H9 (cell line): ENCODE measurements around the gene TNRC6A. TPM values are rescaled to one million over a fixed set of nuclear protein-coding genes. Genes with fewer than 3 reads are reported as not detected.

Experiments used
- DNase-seq: peaks from one replicate; pipeline ENCODE4 v3.0.0-alpha.2; 2017
- H2AFZ ChIP-seq: one replicate; pipeline ENCODE4 v1.6.1; 2013; ENCODE audit warnings: mild to moderate bottlenecking, low read length, control low read depth, moderate library complexity
- H2AK5ac ChIP-seq: 2 replicates; pipeline ENCODE4 v1.6.1; 2013; ENCODE audit warnings: low read length, control low read depth, mixed read lengths; ENCODE audit not compliant: insufficient read length
- H2BK120ac ChIP-seq: one replicate; pipeline ENCODE4 v1.6.1; 2013; ENCODE audit warnings: low read depth, mild to moderate bottlenecking, low read length, control low read depth, inconsistent platforms; ENCODE audit not compliant: poor library complexity, severe bottlenecking
- H2BK12ac ChIP-seq: 2 replicates; pipeline ENCODE4 v1.6.1; 2013; ENCODE audit warnings: low read length, control low read depth, mixed read lengths, low read depth; ENCODE audit not compliant: insufficient read length
- H2BK15ac ChIP-seq: 2 replicates; pipeline ENCODE4 v1.6.1; 2013; ENCODE audit warnings: low read depth, low read length, control low read depth
- H2BK20ac ChIP-seq: one replicate; pipeline ENCODE4 v1.6.1; 2013; ENCODE audit warnings: low read depth, mild to moderate bottlenecking, low read length, control low read depth, inconsistent platforms; ENCODE audit not compliant: poor library complexity, severe bottlenecking
- H2BK5ac ChIP-seq: 2 replicates; pipeline ENCODE4 v1.6.1; 2013; ENCODE audit warnings: low read length, control low read depth, mixed read lengths; ENCODE audit not compliant: insufficient read length
- H3K14ac ChIP-seq: 2 replicates; pipeline ENCODE4 v1.6.1; 2013; ENCODE audit warnings: low read length, control low read depth; ENCODE audit not compliant: insufficient read depth
- H3K18ac ChIP-seq: 2 replicates; pipeline ENCODE4 v1.6.1; 2013; ENCODE audit warnings: low read depth, mild to moderate bottlenecking, mixed read lengths, low read length, control low read depth; ENCODE audit not compliant: insufficient read length
- H3K23ac ChIP-seq: 2 replicates; pipeline ENCODE4 v1.6.1; 2013; ENCODE audit warnings: low read length, control low read depth, mixed read lengths, low read depth; ENCODE audit not compliant: insufficient read length
- H3K23me2 ChIP-seq: 2 replicates; pipeline ENCODE4 v1.6.1; 2013; ENCODE audit warnings: low read depth, mild to moderate bottlenecking, mixed read lengths, low read length, control low read depth; ENCODE audit not compliant: insufficient read length, poor library complexity, severe bottlenecking
- H3K27ac ChIP-seq: 2 replicates; pipeline ENCODE4 v1.5.1; 2013; ENCODE audit warnings: low read length, control low read depth, mixed read lengths, low read depth; ENCODE audit not compliant: insufficient read length
- H3K27me3 ChIP-seq: 2 replicates; pipeline ENCODE4 v1.6.1; 2013; ENCODE audit warnings: low read length, control low read depth, inconsistent platforms; ENCODE audit not compliant: insufficient read depth
- H3K4ac ChIP-seq: 2 replicates; pipeline ENCODE4 v1.6.1; 2013; ENCODE audit warnings: low read depth, mild to moderate bottlenecking, control low read depth, inconsistent platforms, low read length, moderate library complexity
- H3K4me1 ChIP-seq: 2 replicates; pipeline ENCODE4 v1.6.1; 2013; ENCODE audit warnings: low read length, control low read depth, inconsistent platforms; ENCODE audit not compliant: insufficient read depth
- H3K4me2 ChIP-seq: 2 replicates; pipeline ENCODE4 v1.6.1; 2013; ENCODE audit warnings: low read length, control low read depth, mixed read lengths; ENCODE audit not compliant: insufficient read length, insufficient read depth
- H3K56ac ChIP-seq: 2 replicates; pipeline ENCODE4 v1.6.1; 2013; ENCODE audit warnings: low read depth, mild to moderate bottlenecking, mixed read lengths, low read length, control low read depth; ENCODE audit not compliant: insufficient read length
- H3K79me1 ChIP-seq: 2 replicates; pipeline ENCODE4 v1.6.1; 2013; ENCODE audit warnings: low read depth, mild to moderate bottlenecking, moderate library complexity, low read length, control low read depth, inconsistent platforms; ENCODE audit not compliant: insufficient read depth, poor library complexity, severe bottlenecking
- H3K79me2 ChIP-seq: 2 replicates; pipeline ENCODE4 v1.6.1; 2013; ENCODE audit warnings: low read length, control low read depth, inconsistent platforms; ENCODE audit not compliant: insufficient read depth
- H3K9ac ChIP-seq: 2 replicates; pipeline ENCODE4 v1.6.1; 2013; ENCODE audit warnings: low read length, control low read depth, mixed read lengths; ENCODE audit not compliant: insufficient read length; ENCODE audit errors: extremely low read depth
- H3K9me3 ChIP-seq: one replicate; pipeline ENCODE4 v1.6.1; 2013; ENCODE audit warnings: low read depth, low read length, inconsistent platforms; ENCODE audit not compliant: control insufficient read depth
- H3T11ph ChIP-seq: one replicate; pipeline ENCODE4 v1.6.1; 2013; ENCODE audit warnings: mild to moderate bottlenecking, low read length, control low read depth, inconsistent platforms
- H4K20me1 ChIP-seq: one replicate; pipeline ENCODE4 v1.6.1; 2013; ENCODE audit not compliant: control insufficient read depth, insufficient read length, insufficient read depth
- H4K5ac ChIP-seq: 2 replicates; pipeline ENCODE4 v1.6.1; 2013; ENCODE audit warnings: low read depth, mild to moderate bottlenecking, mixed read lengths, low read length, control low read depth; ENCODE audit not compliant: insufficient read length
- H4K8ac ChIP-seq: replicated peaks from 2 replicates; pipeline ENCODE4 v1.6.1; 2013; ENCODE audit warnings: low read length, control low read depth, mixed read lengths, low read depth; ENCODE audit not compliant: insufficient read length
- H4K91ac ChIP-seq: 2 replicates; pipeline ENCODE4 v1.6.1; 2013; ENCODE audit warnings: low read depth, mild to moderate bottlenecking, moderate library complexity, mixed read lengths, low read length, control low read depth; ENCODE audit not compliant: insufficient read length
- H3K27ac Mint-ChIP-seq, 3 experiments: 2 replicates in 2 of 3; 3 replicates in 1 of 3; pipeline ENCODE4 v1.8.0; 2020 to 2021; ENCODE audit warnings: mixed read lengths in 3 of 3, mild to moderate bottlenecking in 1 of 3, moderate library complexity in 1 of 3
- H3K27me3 Mint-ChIP-seq: 2 replicates; pipeline ENCODE4 v1.8.0; 2021; ENCODE audit warnings: low read depth, mild to moderate bottlenecking, moderate library complexity, mixed read lengths
- H3K36me3 Mint-ChIP-seq, 3 experiments: 2 replicates in 2 of 3; 3 replicates in 1 of 3; pipeline ENCODE4 v1.8.0; 2020 to 2021; ENCODE audit warnings: low read depth in 3 of 3, mixed read lengths in 3 of 3; ENCODE audit not compliant: insufficient read depth in 1 of 3
- H3K4me1 Mint-ChIP-seq, 2 experiments: 2 replicates each; pipeline ENCODE4 v1.8.0; 2020; ENCODE audit warnings: mixed read lengths in 2 of 2
- H3K4me3 Mint-ChIP-seq, 2 experiments: 2 replicates in 1 of 2; 3 replicates in 1 of 2; pipeline ENCODE4 v1.8.0; 2020 to 2021; ENCODE audit warnings: mild to moderate bottlenecking in 2 of 2, mixed read lengths in 2 of 2, moderate library complexity in 1 of 2
- H3K9me3 Mint-ChIP-seq, 2 experiments: 2 replicates in 1 of 2; 3 replicates in 1 of 2; pipeline ENCODE4 v1.8.0; 2020; ENCODE audit warnings: mild to moderate bottlenecking in 2 of 2, mixed read lengths in 2 of 2, moderate library complexity in 1 of 2
- CTCF ChIP-seq: fragments of 200-600 bp; sonication (generic); conservative IDR thresholded peaks from 3 replicates; pipeline ENCODE4 v1.8.0; 2021; ENCODE audit warnings: antibody characterized with exemption, mild to moderate bottlenecking
- WGBS: extraction: QIAGEN DNeasy Blood & Tissue Kit; methylation state at CpG from one replicate; pipeline ENCODE4 v1.1.7; 2013; ENCODE audit warnings: missing lambda C conversion rate, low lambda C conversion rate, mixed read lengths; ENCODE audit not compliant: insufficient read length; ENCODE audit errors: extremely low coverage; 5-methylcytosine and 5-hydroxymethylcytosine counted together
- total RNA-seq: library from RNA; stranded (reverse); gene quantifications from 2 replicates; pipeline ENCODE4 v1.2.1, GENCODE V29; 2021

TNRC6A gene
- total RNA-seq, 1 experiment from 2014 or later = 114 TPM

GRCh38 chr16:24822542-24822941, 93.1 kb downstream of the TNRC6A start:
- Histone ChIP-seq H3K27me3 (no peaks in the 10 kb centered on the region), H4K5ac (no peak overlapping the region), H3K18ac (no peak overlapping the region), H4K91ac (no peak overlapping the region), H3K4ac (no peak overlapping the region), H2BK12ac (no peak overlapping the region), H4K8ac (no peak overlapping the region), H3K9ac (no peak overlapping the region), H2AK5ac (no peak overlapping the region), H3K14ac (no peak overlapping the region), H3K27ac (no peak overlapping the region), H3K56ac (no peak overlapping the region), H3K79me2 (no peaks in the 10 kb centered on the region), H2BK20ac (no peak overlapping the region), H3K23ac (no peak overlapping the region), H3K4me1 (no peaks in the 10 kb centered on the region), H2BK5ac (no peak overlapping the region), H3K79me1 (no peaks in the 10 kb centered on the region), H3K23me2 (no peaks in the 10 kb centered on the region), H2BK15ac (no peak overlapping the region), H4K20me1 (peaks cover 2% of the 10 kb centered on the region), H2AFZ (no peak overlapping the region), H3K4me2 (no peak overlapping the region), H3K9me3 (no peaks in the 10 kb centered on the region), H3T11ph (no peak overlapping the region), H2BK120ac (no peak overlapping the region)
- no peaks in the 10 kb centered on the region for H3K9me3 Mint-ChIP-seq
- peak overlapping the region; percentile 42 to 85 (median 79); a peak in 5 of 7 replicates for H3K27ac Mint-ChIP-seq
- no peak for DNase-seq
- WGBS = no CpG with 5 or more reads among the region's 10 CpGs
- H3K27me3 Mint-ChIP-seq = no peaks in the 10 kb centered on the region
- no peak for TF ChIP-seq CTCF
- no peaks in the 10 kb centered on the region for H3K4me1 Mint-ChIP-seq
- no peak overlapping the region for H3K4me3 Mint-ChIP-seq
- H3K36me3 Mint-ChIP-seq = peaks cover 56 to 99% (median 98%) of the 10 kb centered on the region in 3 experiments; a peak in 6 of 7 replicates
